HG03439 (cell line): ENCODE measurements around the gene PLEKHA4.
A peak's percentile ranks its signal among the peaks of the same experiment; 100 is the strongest.
"Not testable (repeated sequence)": the region's sequence is repeated elsewhere in the genome, so short reads cannot be mapped to it uniquely, and the experiment has no call there.

Source experiments
- ATAC-seq: cut with Tn5 transposase; IDR thresholded peaks from one replicate; pipeline ENCODE4 v1.9.1; 2021; ENCODE audit warnings: mild to moderate bottlenecking, moderate library complexity; ENCODE audit not compliant: unreplicated experiment

Gene PLEKHA4

GRCh38 chr19:48799358-48800300 is 68.8 kb downstream of the PLEKHA4 start:
- no peak for ATAC-seq

- no peak for ATAC-seq
Measured at GRCh38 chr19:48798937-48799336, 69.5 kb downstream of the PLEKHA4 start.

- no peak for ATAC-seq
Measured at GRCh38 chr19:48797103-48797502, 71.3 kb downstream of the PLEKHA4 start.

GRCh38 chr19:48796298-48797083 is 71.9 kb downstream of the PLEKHA4 start:
- no peak for ATAC-seq

- no peak for ATAC-seq
Measured at GRCh38 chr19:48795685-48796070, 72.7 kb downstream of the PLEKHA4 start.

- peak; percentile 59 for ATAC-seq
Measured at GRCh38 chr19:48795055-48795684, 73.2 kb downstream of the PLEKHA4 start.

GRCh38 chr19:48794291-48794690 is 74.1 kb downstream of the PLEKHA4 start:
- no peak for ATAC-seq

GRCh38 chr19:48793271-48793670 is 75.1 kb downstream of the PLEKHA4 start:
- ATAC-seq = no peak

GRCh38 chr19:48787331-48787730 is 81.1 kb downstream of the PLEKHA4 start:
- ATAC-seq = not testable (repeated sequence)
